ENCODE results near the gene GPI.
"Not testable (repeated sequence)": the region's sequence is repeated elsewhere in the genome, so short reads cannot be mapped to it uniquely, and the experiment has no call there.

The GPI gene

GRCh38 chr19:34364830-34365462 lies at the start of gene GPI:
TSS of gene GPI (plus strand) at chr19:34365196. CDS start at chr19:34365267, 71 bp downstream.
- no peak for DNase-seq

- no peak for DNase-seq
Measured at GRCh38 chr19:34316247-34316646, 48.7 kb upstream of the GPI start.

- DNase-seq: no peak
Measured at GRCh38 chr19:34316741-34317301, 48.2 kb upstream of the GPI start.

GRCh38 chr19:34317311-34317927 lies 47.6 kb upstream of the GPI start:
- DNase-seq: no peak

- no peak for DNase-seq
Measured at GRCh38 chr19:34319230-34319585, 45.8 kb upstream of the GPI start.

- DNase-seq: no peak
Measured at GRCh38 chr19:34319785-34320184, 45.2 kb upstream of the GPI start.

- no peak for DNase-seq
Measured at GRCh38 chr19:34320277-34320676, 44.7 kb upstream of the GPI start.

GRCh38 chr19:34321735-34322134 lies 43.3 kb upstream of the GPI start:
- DNase-seq: no peak

- no peak for DNase-seq
Measured at GRCh38 chr19:34323433-34324204, 41.4 kb upstream of the GPI start.

- no peak for DNase-seq
Measured at GRCh38 chr19:34324320-34324719, 40.7 kb upstream of the GPI start.

- no peak for DNase-seq
Measured at GRCh38 chr19:34325181-34325580, 39.8 kb upstream of the GPI start.

GRCh38 chr19:34325981-34326787 lies 38.8 kb upstream of the GPI start:
- no peak for DNase-seq

- DNase-seq: no peak
Measured at GRCh38 chr19:34327851-34328250, 37.1 kb upstream of the GPI start.

GRCh38 chr19:34328982-34329381 lies 36.0 kb upstream of the GPI start:
- DNase-seq: no peak

GRCh38 chr19:34330116-34330515 lies 34.9 kb upstream of the GPI start:
- no peak for DNase-seq

- not testable (repeated sequence) for DNase-seq
Measured at GRCh38 chr19:34330596-34330995, 34.4 kb upstream of the GPI start.

- DNase-seq: not testable (repeated sequence)
Measured at GRCh38 chr19:34331596-34331995, 33.4 kb upstream of the GPI start.

- DNase-seq: no peak
Measured at GRCh38 chr19:34332027-34332760, 32.8 kb upstream of the GPI start.

GRCh38 chr19:34335914-34336313 lies 29.1 kb upstream of the GPI start:
- no peak for DNase-seq

GRCh38 chr19:34336781-34337271 lies 28.2 kb upstream of the GPI start:
- no peak for DNase-seq

- DNase-seq: no peak
Measured at GRCh38 chr19:34337739-34338138, 27.3 kb upstream of the GPI start.
